Thymus (tissue), 11 donors: ENCODE measurements around the gene MRPL2. TPM values are rescaled to one million over a fixed set of nuclear protein-coding genes. Genes with fewer than 3 reads are reported as not detected.

Experiments
- DNase-seq, 9 donors: peaks; one replicate each; pipeline ENCODE4 v3.0.0-alpha.2; 2013; ENCODE audit warnings: low spot score in 9 of 9, low read depth in 6 of 9, missing footprints in 1 of 9
- H3K27ac ChIP-seq, 2 donors: one replicate each; pipeline ENCODE4 v1.5.1; 2013; ENCODE audit warnings: control low read depth in 1 of 2, low read depth in 1 of 2, low read length in 1 of 2, mild to moderate bottlenecking in 1 of 2, moderate library complexity in 1 of 2
- H3K27me3 ChIP-seq, 2 donors: one replicate each; pipeline ENCODE4 v1.5.1; 2013; ENCODE audit warnings: low read length in 1 of 2; ENCODE audit not compliant: control insufficient read depth in 2 of 2, insufficient read depth in 1 of 2
- H3K36me3 ChIP-seq, 2 donors: one replicate each; pipeline ENCODE4 v1.5.1; 2013; ENCODE audit warnings: low read length in 1 of 2, mild to moderate bottlenecking in 1 of 2, moderate library complexity in 1 of 2; ENCODE audit not compliant: control insufficient read depth in 2 of 2, insufficient read depth in 2 of 2
- H3K4me1 ChIP-seq, 2 donors: one replicate each; pipeline ENCODE4 v1.5.1; 2013; ENCODE audit warnings: low read length in 2 of 2; ENCODE audit not compliant: control insufficient read depth in 2 of 2, insufficient read depth in 2 of 2
- H3K4me3 ChIP-seq, 2 donors: one replicate each; pipeline ENCODE4 v1.5.1; 2013; ENCODE audit warnings: low read length in 2 of 2, control low read depth in 1 of 2, mild to moderate bottlenecking in 1 of 2
- H3K9me3 ChIP-seq, 2 donors: one replicate each; pipeline ENCODE4 v1.5.1; 2013; ENCODE audit warnings: low read length in 1 of 2, mild to moderate bottlenecking in 1 of 2; ENCODE audit not compliant: control insufficient read depth in 2 of 2, insufficient read depth in 1 of 2
- WGBS: extraction: QIAGEN DNeasy Blood & Tissue Kit; methylation state at CpG from one replicate; pipeline ENCODE4 v1.1.7; 2013; 5-methylcytosine and 5-hydroxymethylcytosine counted together
- polyA plus RNA-seq: library from polyadenylated mRNA; stranded (reverse); fragments of 200-250 nt; gene quantifications from one replicate; pipeline ENCODE4 v1.2.3, GENCODE V29; 2013
- total RNA-seq: library from RNA; stranded (reverse); fragments of 120-200 nt; gene quantifications from one replicate; pipeline ENCODE4 v1.2.4, GENCODE V29; 2013
- donor health status: healthy.

MRPL2 gene
- total and polyA plus RNA-seq, 2 donors, result 28.0 to 49.9 TPM

DNA sequence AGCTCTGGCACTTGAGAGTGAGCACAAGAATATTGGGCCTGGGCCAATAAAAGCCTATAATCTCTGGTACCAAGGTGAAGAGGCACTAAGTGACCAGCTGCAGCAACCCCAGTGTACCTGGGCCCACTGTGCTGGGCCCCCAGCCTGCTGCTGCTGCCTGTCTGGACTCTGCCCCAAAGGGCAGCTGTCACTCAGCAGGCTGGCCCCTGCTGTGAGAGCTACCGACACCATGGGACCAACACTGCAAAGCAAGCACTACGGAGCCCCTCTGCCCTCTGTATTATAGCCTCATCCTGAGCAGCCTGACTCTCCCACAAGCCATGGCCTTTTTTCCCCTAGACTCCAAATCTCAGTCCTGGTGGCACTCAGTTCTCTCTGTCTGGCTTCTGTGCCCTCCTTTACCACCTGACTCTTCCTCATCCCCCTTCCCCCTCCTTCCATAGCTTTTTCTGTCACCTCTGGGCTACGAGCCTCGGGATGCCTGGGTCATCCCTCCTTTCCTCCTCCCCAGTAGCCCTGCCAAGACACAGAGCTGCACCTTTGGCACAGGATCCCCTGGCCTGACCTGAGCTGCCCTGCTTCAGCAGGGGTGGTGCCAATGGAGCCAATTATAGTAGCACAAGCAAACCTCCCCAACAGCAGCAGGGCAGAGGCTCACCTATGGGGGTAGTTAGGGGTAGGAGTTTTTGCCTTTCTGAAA lies 23.6 kb downstream of the MRPL2 start:
- peaks cover 0 to 3% of the 10 kb centered on the region in 2 donors for H3K9me3 ChIP-seq
- no peaks in the 10 kb centered on the region for H3K27me3 ChIP-seq
- DNase-seq, result no peak
- 98% methylated on average over 4 of the region's 4 CpGs for WGBS
- H3K4me1 ChIP-seq, result no peaks in the 10 kb centered on the region
- H3K27ac ChIP-seq, result no peak overlapping the region
- no peak overlapping the region for H3K4me3 ChIP-seq
- H3K36me3 ChIP-seq, result peaks cover 55 to 79% of the 10 kb centered on the region in 2 donors

DNA sequence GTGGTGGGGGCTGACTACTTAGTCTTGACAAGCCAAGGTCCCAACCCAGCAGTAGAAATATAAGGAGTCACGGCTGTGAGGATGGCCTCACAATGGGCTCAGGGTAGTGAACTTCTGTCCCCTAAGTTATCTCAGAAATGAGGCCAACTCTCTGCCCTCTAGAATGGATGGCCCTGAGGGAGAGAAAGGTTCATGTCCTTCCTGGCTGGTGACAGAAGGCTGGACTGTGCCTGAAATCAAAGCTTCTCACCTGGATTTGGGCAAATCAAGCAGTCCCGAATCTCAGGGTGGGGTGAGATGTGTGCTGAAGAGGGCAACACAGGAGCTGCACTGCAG lies 25.1 kb downstream of the MRPL2 start:
- Histone ChIP-seq H3K9me3 (peaks cover 0 to 3% of the 10 kb centered on the region in 2 donors), H3K27me3 (no peaks in the 10 kb centered on the region), H3K36me3 (peaks cover 59 to 80% of the 10 kb centered on the region in 2 donors), H3K27ac (no peak overlapping the region), H3K4me3 (no peak overlapping the region), H3K4me1 (no peaks in the 10 kb centered on the region)
- 97% methylated on average over 2 of the region's 2 CpGs for WGBS
- no peak for DNase-seq

DNA sequence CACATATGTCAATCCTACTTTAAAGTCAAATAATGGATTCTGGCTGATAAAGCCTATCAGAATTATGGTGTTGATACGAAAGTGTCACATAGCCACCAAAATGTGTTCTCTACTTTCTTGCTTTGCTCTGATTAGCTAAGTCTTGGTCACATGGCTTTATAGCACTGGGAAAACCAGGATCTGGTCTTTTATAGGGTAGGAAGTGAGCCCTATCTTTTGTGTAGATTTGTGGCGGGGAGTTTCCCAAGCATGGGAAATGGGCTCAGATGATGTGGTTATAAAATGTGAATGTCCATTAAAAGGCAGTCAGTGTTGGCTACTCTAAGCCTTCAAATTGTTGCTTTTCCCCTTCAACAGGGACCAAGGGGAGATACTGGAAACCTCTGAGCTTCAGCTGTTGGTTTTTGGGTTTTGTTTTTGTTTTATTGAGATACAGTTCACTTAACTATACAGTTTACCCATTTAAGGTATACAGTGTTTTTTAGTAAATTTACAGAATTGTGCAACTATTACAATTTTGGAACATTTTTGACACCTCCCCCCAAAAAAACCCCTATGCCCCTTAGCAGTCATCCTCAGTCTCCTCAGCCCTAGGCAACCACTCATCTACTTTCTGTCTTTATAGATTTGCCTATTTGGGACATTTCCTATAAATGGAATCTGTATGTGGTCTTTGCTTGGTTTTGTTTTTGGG lies 25.6 kb downstream of the MRPL2 start:
- peaks cover 0 to 3% of the 10 kb centered on the region in 2 donors for H3K9me3 ChIP-seq
- H3K4me3 ChIP-seq, result no peak overlapping the region
- WGBS, result 97% methylated on average over 2 of the region's 2 CpGs

DNA sequence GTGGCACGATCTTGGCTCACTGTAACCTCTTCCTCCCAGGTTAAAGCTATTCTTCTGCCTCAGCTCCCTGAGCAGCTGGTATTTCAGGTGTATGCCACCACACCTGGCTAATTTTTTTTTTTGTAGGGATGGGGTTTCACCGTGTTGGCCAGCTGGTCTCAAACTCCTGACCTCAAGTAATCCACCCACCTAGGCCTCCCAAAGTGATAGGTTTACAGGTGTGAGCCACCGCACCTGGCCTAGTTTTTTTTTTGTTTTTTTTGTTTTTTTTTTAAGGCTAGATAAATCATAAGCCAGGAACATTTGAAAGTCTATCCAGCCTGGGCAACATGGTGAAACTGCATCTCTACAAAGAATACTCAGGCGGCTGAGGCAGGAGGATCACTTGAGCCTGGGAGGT lies 26.9 kb downstream of the MRPL2 start:
- WGBS, result 95% methylated on average over 4 of the region's 4 CpGs
- H3K36me3 ChIP-seq, result peaks cover 59 to 77% of the 10 kb centered on the region in 2 donors
- no peak overlapping the region for H3K4me3 ChIP-seq
- H3K4me1 ChIP-seq, result no peaks in the 10 kb centered on the region
- H3K27ac ChIP-seq, result no peak overlapping the region
- no peaks in the 10 kb centered on the region for H3K27me3 ChIP-seq
- DNase-seq, result no peak
- H3K9me3 ChIP-seq, result peaks cover 0 to 3% of the 10 kb centered on the region in 2 donors

More for the DNA sequence above, 25.6 kb downstream of the MRPL2 start:
- H3K4me1 ChIP-seq, result no peaks in the 10 kb centered on the region
- no peak overlapping the region for H3K27ac ChIP-seq
- peaks cover 59 to 80% of the 10 kb centered on the region in 2 donors for H3K36me3 ChIP-seq
- H3K27me3 ChIP-seq, result no peaks in the 10 kb centered on the region
- DNase-seq, result no peak

DNA sequence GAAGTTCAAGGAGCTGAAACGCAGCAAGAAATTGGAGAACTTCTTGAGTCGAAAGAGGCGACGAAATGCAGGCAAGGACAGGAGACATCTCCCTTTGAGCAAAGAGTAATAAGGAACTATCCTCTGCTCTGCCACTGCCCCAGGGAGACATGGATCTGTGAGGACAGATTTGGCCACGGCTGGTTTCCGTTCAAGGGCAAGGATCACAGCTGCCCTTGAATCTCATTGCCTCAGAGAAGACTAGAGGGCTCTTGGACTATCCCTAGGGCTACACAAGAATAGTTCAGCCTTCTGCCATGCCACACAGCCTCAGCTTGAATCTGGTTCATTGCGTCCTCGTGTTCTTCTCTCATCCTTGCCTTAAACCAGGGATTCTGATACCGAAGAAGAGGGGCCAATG lies 30.1 kb downstream of the MRPL2 start:
- Histone ChIP-seq H3K9me3 (peaks cover 0 to 3% of the 10 kb centered on the region in 2 donors), H3K4me1 (no peaks in the 10 kb centered on the region), H3K4me3 (no peak overlapping the region), H3K27ac (no peak overlapping the region), H3K36me3 (peaks cover 72 to 86% of the 10 kb centered on the region in 2 donors), H3K27me3 (no peaks in the 10 kb centered on the region)
- 99% methylated on average over 9 of the region's 9 CpGs for WGBS
- DNase-seq, result no peak

DNA sequence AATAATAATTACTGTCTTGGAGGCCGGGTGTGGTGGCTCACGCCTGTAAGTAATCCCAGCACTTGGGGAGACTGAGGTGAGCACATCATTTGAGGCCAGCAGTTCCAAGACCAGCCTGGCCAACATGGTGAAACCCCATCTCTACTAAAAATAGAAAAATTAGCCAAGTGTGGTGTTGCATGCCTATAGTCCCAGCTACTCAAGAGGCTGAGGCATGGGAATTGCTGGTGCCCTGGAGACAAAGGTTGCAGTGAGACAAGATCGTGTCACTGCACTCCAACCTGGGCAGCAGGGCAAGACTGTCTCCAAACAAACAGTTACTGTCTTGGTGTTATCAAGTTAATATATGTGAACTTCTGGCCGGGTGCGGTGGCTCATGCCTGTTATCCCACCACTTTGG lies 32.9 kb downstream of the MRPL2 start:
- WGBS, result 99% methylated on average over 5 of the region's 5 CpGs
- H3K4me3 ChIP-seq, result no peak overlapping the region
- peaks cover 65 to 74% of the 10 kb centered on the region in 2 donors for H3K36me3 ChIP-seq
- H3K9me3 ChIP-seq, result no peaks in the 10 kb centered on the region
- DNase-seq, result no peak
- H3K27ac ChIP-seq, result no peak overlapping the region
- no peaks in the 10 kb centered on the region for H3K27me3 ChIP-seq
- peaks cover 3 to 13% of the 10 kb centered on the region in 2 donors for H3K4me1 ChIP-seq

DNA sequence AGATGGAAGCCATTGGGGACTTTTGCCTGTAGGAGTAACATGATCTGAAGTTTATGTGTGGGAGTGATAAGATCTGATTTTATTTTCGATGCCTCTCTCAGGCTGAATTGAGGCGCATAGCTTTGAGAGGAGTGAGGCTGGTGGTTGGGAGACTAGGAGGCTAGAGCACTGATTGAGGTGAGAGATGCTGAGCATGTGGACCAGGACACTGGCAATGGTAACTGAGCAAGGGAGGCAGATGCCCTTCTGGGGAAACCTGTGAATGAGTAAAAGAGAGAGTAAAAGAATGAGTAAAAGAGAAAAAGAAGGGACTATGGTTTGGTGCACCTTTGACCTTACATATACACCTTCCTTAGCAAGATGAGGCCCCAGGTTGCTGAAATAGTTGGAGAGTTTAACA lies 34.8 kb downstream of the MRPL2 start:
- Histone ChIP-seq H3K4me3 (no peak overlapping the region), H3K27me3 (no peaks in the 10 kb centered on the region), H3K9me3 (peaks cover 0 to 5% of the 10 kb centered on the region in 2 donors), H3K36me3 (peaks cover 58 to 76% of the 10 kb centered on the region in 2 donors), H3K4me1 (peaks cover 8 to 21% of the 10 kb centered on the region in 2 donors), H3K27ac (no peak overlapping the region)
- no peak for DNase-seq
- 100% methylated on average over 2 of the region's 2 CpGs for WGBS

DNA sequence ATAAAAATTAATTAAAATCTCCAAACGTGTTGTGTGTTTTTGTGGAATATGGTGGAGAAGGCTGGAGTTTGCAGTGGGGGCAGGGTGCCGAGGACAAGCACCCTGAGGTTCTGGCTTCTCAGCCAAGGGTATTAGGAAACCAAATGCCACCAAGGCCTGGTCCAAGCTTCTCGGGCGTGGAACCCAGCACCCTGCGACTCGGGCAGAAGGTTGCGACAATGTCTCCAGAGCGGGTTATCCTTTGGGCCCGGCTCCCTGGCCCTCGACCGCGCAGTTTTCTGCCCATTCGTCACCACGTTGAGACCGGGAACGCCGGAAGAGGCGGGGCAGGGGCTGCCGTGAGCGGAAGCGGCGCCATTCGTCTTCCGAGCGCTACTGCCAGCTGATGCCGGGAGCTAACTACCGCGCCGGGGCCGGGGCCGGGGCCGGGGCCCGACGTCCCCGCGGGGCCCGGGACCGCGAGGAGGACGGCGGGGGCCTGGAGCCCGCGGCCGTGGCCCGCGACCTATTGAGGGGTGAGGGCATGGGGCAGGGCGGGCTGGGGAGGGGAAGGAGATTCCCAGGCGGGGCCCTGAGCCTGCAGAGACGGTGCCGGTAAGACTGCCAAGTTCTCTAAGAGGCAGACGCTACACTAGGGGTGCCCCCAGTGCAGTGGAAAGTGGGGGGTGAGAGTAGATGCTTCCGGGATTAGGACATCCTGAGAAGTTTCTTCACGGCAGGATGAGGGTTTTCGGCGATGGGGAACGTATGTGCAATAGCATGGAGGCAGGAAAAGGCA lies 37.8 kb downstream of the MRPL2 start, which contains the start of gene RRP36:
Gene RRP36, plus strand, starts transcription at position 354 of the 778 bp plus-strand sequence. Its CDS starts 32 bp downstream, at position 386.
- peak in 8 of 9 donors; percentile 24 to 71 (median 40) for DNase-seq
- H3K4me1 ChIP-seq, result peaks cover 8 to 36% of the 10 kb centered on the region in 2 donors
- peaks cover 59 to 77% of the 10 kb centered on the region in 2 donors for H3K36me3 ChIP-seq
- no peaks in the 10 kb centered on the region for H3K27me3 ChIP-seq
- H3K4me3 ChIP-seq, result peak within 1 kb of the TSS; percentile 83 to 84
- 2% methylated on average over 56 of the region's 56 CpGs for WGBS
- peak within 1 kb of the TSS; percentile 87 to 92 for H3K27ac ChIP-seq
- peaks cover 1 to 5% of the 10 kb centered on the region in 2 donors for H3K9me3 ChIP-seq
